Smooth muscle cell (in vitro differentiated cells): ENCODE data around the gene CMSS1. TPM values are rescaled to one million over a fixed set of nuclear protein-coding genes. Genes with fewer than 3 reads are reported as not detected.

Experiments used
- DNase-seq: peaks from one replicate; lab custom pipeline; 2025; ENCODE audit not compliant: unreplicated experiment; lab: John Stamatoyannopoulos, UW
- H2AFZ ChIP-seq: fragments of 200-600 bp; sonication (generic); 2 replicates; pipeline ENCODE4 v1.6.0; 2016; ENCODE audit warnings: antibody characterized with exemption, low read depth, mild to moderate bottlenecking
- H3F3A ChIP-seq: fragments of 200-600 bp; sonication (generic); 2 replicates; pipeline ENCODE4 v1.6.0; 2017; ENCODE audit warnings: antibody characterized with exemption, low read depth
- H3K27ac ChIP-seq: fragments of 200-600 bp; sonication (generic); 2 replicates; pipeline ENCODE4 v1.5.1; 2016; ENCODE audit warnings: low read depth, mild to moderate bottlenecking
- H3K27me3 ChIP-seq: fragments of 200-600 bp; sonication (generic); 2 replicates; pipeline ENCODE4 v1.6.1; 2016; ENCODE audit warnings: low read depth, mild to moderate bottlenecking
- H3K36me3 ChIP-seq: fragments of 200-600 bp; sonication (generic); 2 replicates; pipeline ENCODE4 v1.5.1; 2016; ENCODE audit warnings: low read depth
- H3K4me1 ChIP-seq: fragments of 200-600 bp; sonication (generic); 2 replicates; pipeline ENCODE4 v1.5.1; 2016; ENCODE audit warnings: low read depth
- H3K4me2 ChIP-seq: fragments of 200-600 bp; sonication (generic); 2 replicates; pipeline ENCODE4 v1.6.0; 2016; ENCODE audit warnings: mild to moderate bottlenecking
- H3K4me3 ChIP-seq: fragments of 200-600 bp; sonication (generic); 2 replicates; pipeline ENCODE4 v1.5.1; 2016; ENCODE audit warnings: mild to moderate bottlenecking
- H3K79me2 ChIP-seq: fragments of 200-600 bp; sonication (generic); 2 replicates; pipeline ENCODE4 v1.6.0; 2016; ENCODE audit warnings: low read depth, mild to moderate bottlenecking
- H3K9ac ChIP-seq: fragments of 200-600 bp; sonication (generic); 2 replicates; pipeline ENCODE4 v1.6.0; 2016; ENCODE audit warnings: low read depth
- H3K9me3 ChIP-seq: fragments of 200-600 bp; sonication (generic); replicated peaks from 2 replicates; pipeline ENCODE4 v1.5.1; 2016; ENCODE audit warnings: low read depth
- H4K20me1 ChIP-seq: fragments of 200-600 bp; sonication (generic); 2 replicates; pipeline ENCODE4 v1.6.0; 2016; ENCODE audit warnings: low read depth
- WGBS: methylation state at CpG from one replicate; pipeline ENCODE4 v1.1.7; 2016; ENCODE audit warnings: low lambda C conversion rate; 5-methylcytosine and 5-hydroxymethylcytosine counted together
- polyA plus RNA-seq: library from polyadenylated mRNA; unstranded; fragments of >200 nt; fragmentation: Nextera tagmentation; extraction: Ambion mirVana; gene quantifications from 2 replicates; pipeline ENCODE4 v1.2.1, GENCODE V29; 2016
- total RNA-seq: library from RNA; depleted of rRNA; stranded (reverse); fragments of >200 nt; gene quantifications from 2 replicates; pipeline ENCODE4 v1.2.3, GENCODE V29; 2014
- TF ChIP-seq, protein P1 (sequence below): fragments of 200-600 bp; sonication (generic); IDR thresholded peaks from 2 replicates; pipeline ENCODE4 v1.5.1; 2017; ENCODE audit warnings: borderline replicate concordance, mild to moderate bottlenecking, antibody characterized with exemption; ENCODE audit not compliant: insufficient read depth, poor library complexity, severe bottlenecking

Gene CMSS1
- total and polyA plus RNA-seq, 2 experiments from 2014 or later: 19.2 to 24.1 TPM

DNA sequence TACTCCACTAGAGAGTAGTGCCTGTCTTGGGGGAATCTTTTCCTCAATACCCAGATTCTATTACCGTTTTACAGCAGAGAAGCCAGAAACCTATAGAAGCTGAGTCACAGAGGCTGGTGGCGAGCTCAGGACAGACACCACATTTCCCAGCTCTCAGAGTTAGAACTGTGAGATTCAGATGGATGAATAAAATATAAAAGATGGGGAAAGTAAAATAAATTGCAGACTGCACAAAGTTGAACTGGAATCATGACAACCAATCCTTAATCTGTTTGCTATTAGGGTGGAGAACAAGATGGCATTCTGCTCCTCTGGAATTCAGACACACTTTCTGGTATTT lies 40.5 kb upstream of the CMSS1 start:
- Histone ChIP-seq H4K20me1 (no peaks in the 10 kb centered on the region), H3K4me3 (no peak overlapping the region), H3K27ac (no peak overlapping the region), H3F3A (no peaks in the 10 kb centered on the region), H3K9ac (no peak overlapping the region), H3K4me1 (peaks cover 10% of the 10 kb centered on the region), H2AFZ (no peak overlapping the region), H3K36me3 (no peaks in the 10 kb centered on the region), H3K4me2 (no peak overlapping the region), H3K9me3 (no peaks in the 10 kb centered on the region), H3K27me3 (no peaks in the 10 kb centered on the region), H3K79me2 (no peaks in the 10 kb centered on the region)
- 46% methylated on average over 2 of the region's 2 CpGs for WGBS
- TF ChIP-seq, protein P1, sequence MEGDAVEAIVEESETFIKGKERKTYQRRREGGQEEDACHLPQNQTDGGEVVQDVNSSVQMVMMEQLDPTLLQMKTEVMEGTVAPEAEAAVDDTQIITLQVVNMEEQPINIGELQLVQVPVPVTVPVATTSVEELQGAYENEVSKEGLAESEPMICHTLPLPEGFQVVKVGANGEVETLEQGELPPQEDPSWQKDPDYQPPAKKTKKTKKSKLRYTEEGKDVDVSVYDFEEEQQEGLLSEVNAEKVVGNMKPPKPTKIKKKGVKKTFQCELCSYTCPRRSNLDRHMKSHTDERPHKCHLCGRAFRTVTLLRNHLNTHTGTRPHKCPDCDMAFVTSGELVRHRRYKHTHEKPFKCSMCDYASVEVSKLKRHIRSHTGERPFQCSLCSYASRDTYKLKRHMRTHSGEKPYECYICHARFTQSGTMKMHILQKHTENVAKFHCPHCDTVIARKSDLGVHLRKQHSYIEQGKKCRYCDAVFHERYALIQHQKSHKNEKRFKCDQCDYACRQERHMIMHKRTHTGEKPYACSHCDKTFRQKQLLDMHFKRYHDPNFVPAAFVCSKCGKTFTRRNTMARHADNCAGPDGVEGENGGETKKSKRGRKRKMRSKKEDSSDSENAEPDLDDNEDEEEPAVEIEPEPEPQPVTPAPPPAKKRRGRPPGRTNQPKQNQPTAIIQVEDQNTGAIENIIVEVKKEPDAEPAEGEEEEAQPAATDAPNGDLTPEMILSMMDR: no peak
- DNase-seq: no peak

DNA sequence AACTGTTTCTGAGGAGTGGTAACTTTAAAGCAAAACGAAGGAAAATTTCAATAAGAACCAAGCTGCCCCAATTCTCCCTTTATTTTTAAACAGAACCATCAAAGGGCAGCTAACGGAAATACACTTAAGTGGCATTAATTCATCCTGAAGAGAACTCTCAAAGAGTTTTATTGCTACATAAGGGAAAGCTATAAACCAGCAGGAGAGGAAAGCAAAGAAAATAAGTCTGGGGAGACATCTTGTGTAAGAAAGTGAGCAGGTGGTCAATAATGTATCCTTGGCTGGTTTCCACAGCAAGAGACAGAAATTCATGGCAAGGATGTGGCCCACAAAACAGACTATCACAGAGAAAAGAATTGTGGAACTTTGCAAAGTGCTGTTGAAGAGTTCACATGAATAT lies 40.0 kb upstream of the CMSS1 start:
- H3K9me3 ChIP-seq: no peaks in the 10 kb centered on the region
- no peak overlapping the region for H2AFZ ChIP-seq
- WGBS: 94% methylated on average over 2 of the region's 2 CpGs
- no peaks in the 10 kb centered on the region for H3K36me3 ChIP-seq
- no peak overlapping the region for H3K9ac ChIP-seq
- no peaks in the 10 kb centered on the region for H3F3A ChIP-seq
- H3K27ac ChIP-seq: no peak overlapping the region
- TF ChIP-seq, protein P1: no peak
- H3K27me3 ChIP-seq: no peaks in the 10 kb centered on the region
- H3K79me2 ChIP-seq: no peaks in the 10 kb centered on the region
- H3K4me1 ChIP-seq: peaks cover 10% of the 10 kb centered on the region
- H3K4me3 ChIP-seq: no peak overlapping the region
- H4K20me1 ChIP-seq: no peaks in the 10 kb centered on the region
- DNase-seq: no peak
- H3K4me2 ChIP-seq: no peak overlapping the region

- peak overlapping the region; percentile 25 for H3K4me2 ChIP-seq
- H3K27ac ChIP-seq: peak overlapping the region; percentile 34
- H3K79me2 ChIP-seq: no peaks in the 10 kb centered on the region
- 13% methylated on average over 3 of the region's 3 CpGs for WGBS
- no peaks in the 10 kb centered on the region for H3F3A ChIP-seq
- no peak overlapping the region for H2AFZ ChIP-seq
- TF ChIP-seq, protein P1: no peak
- no peak overlapping the region for H3K9ac ChIP-seq
- H3K27me3 ChIP-seq: no peaks in the 10 kb centered on the region
- H4K20me1 ChIP-seq: no peaks in the 10 kb centered on the region
- DNase-seq: no peak
- H3K36me3 ChIP-seq: no peaks in the 10 kb centered on the region
- H3K4me3 ChIP-seq: no peak overlapping the region
- H3K4me1 ChIP-seq: peaks cover 10% of the 10 kb centered on the region
- no peaks in the 10 kb centered on the region for H3K9me3 ChIP-seq
These were observed 36.9 kb upstream of the CMSS1 start for GRCh38 chr3:99780749-99781148.

DNA sequence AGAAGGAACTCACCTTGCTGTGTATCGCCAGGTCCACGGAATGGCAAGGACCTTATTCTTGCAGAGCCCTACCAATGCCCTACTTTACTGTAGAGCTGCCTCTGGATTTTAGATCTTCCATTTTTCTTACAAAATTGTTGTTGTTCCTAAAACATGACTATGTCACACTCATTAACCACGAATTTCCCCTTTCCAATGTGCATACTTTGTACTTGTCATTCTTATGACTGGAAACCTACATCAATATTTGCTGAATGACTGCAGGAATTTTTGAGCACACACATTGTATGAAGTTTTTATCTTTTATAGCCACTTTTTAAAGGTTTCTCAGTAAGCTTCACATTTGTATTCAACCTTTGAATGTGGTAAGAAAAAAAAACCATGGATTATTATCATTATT lies 35.9 kb upstream of the CMSS1 start:
- H2AFZ ChIP-seq: no peak overlapping the region
- no peak overlapping the region for H3K9ac ChIP-seq
- peaks cover 10% of the 10 kb centered on the region for H3K4me1 ChIP-seq
- H4K20me1 ChIP-seq: no peaks in the 10 kb centered on the region
- TF ChIP-seq, protein P1: no peak
- no peaks in the 10 kb centered on the region for H3K36me3 ChIP-seq
- no peaks in the 10 kb centered on the region for H3K79me2 ChIP-seq
- H3F3A ChIP-seq: no peaks in the 10 kb centered on the region
- H3K27me3 ChIP-seq: no peaks in the 10 kb centered on the region
- no peak for DNase-seq
- 89% methylated on average over 3 of the region's 3 CpGs for WGBS
- no peak overlapping the region for H3K4me2 ChIP-seq
- no peak overlapping the region for H3K27ac ChIP-seq
- H3K9me3 ChIP-seq: no peaks in the 10 kb centered on the region
- no peak overlapping the region for H3K4me3 ChIP-seq
